Measurements from ENCODE around the gene DISP2.

The DISP2 gene

GRCh38 chr15:40325700-40326099 lies 32.3 kb upstream of the DISP2 start:
- no peak for TF ChIP-seq ZNF8 (CRISPR knock-in tag; IDR thresholded peaks at IDR 0.05)
- TF ChIP-seq ZNF70 (CRISPR knock-in tag; IDR thresholded peaks at IDR 0.05) = no peak
- TF ChIP-seq TSHZ2 (CRISPR knock-in tag; IDR thresholded peaks at IDR 0.05) = no peak
- TF ChIP-seq ISL1 (CRISPR knock-in tag; IDR thresholded peaks at IDR 0.05) = no peak
- no peak for TF ChIP-seq BACH2 (CRISPR knock-in tag; IDR thresholded peaks at IDR 0.05; ENCODE audit: borderline replicate concordance)
- no peak for TF ChIP-seq PPARA (CRISPR knock-in tag; IDR thresholded peaks at IDR 0.05; ENCODE audit: borderline replicate concordance)
- no peak for TF ChIP-seq SNAI2 (CRISPR knock-in tag; IDR thresholded peaks at IDR 0.05)
- no peak for TF ChIP-seq TCF4 (CRISPR knock-in tag; IDR thresholded peaks at IDR 0.05; ENCODE audit: borderline replicate concordance)
- TF ChIP-seq GLIS3 (CRISPR knock-in tag; IDR thresholded peaks at IDR 0.05) = no peak
- no peak for TF ChIP-seq ARNTL (CRISPR knock-in tag; IDR thresholded peaks at IDR 0.05; ENCODE audit: borderline replicate concordance, low read depth)
- TF ChIP-seq ZFP30 (CRISPR knock-in tag; IDR thresholded peaks at IDR 0.05) = no peak
- no peak for TF ChIP-seq CSRNP3 (CRISPR knock-in tag; IDR thresholded peaks at IDR 0.05)
- TF ChIP-seq OSR1 (CRISPR knock-in tag; IDR thresholded peaks at IDR 0.05) = no peak
- no peak for TF ChIP-seq ESRRG (CRISPR knock-in tag; IDR thresholded peaks at IDR 0.05)
- TF ChIP-seq TOX (CRISPR knock-in tag; IDR thresholded peaks at IDR 0.05; ENCODE audit: borderline replicate concordance) = no peak
- no peak for TF ChIP-seq CREB5 (CRISPR knock-in tag; IDR thresholded peaks at IDR 0.05; ENCODE audit: low read depth)
- ATAC-seq = no peak

- TF ChIP-seq ARNTL (CRISPR knock-in tag; IDR thresholded peaks at IDR 0.05; ENCODE audit: borderline replicate concordance, low read depth) (no peak), SNAI2 (CRISPR knock-in tag; IDR thresholded peaks at IDR 0.05) (no peak), ZC3H10 (CRISPR knock-in tag; IDR thresholded peaks at IDR 0.05) (no peak), PATZ1 (CRISPR knock-in tag; IDR thresholded peaks at IDR 0.05; ENCODE audit: borderline replicate concordance) (no peak), CREB5 (CRISPR knock-in tag; IDR thresholded peaks at IDR 0.05; ENCODE audit: low read depth) (no peak), PPARA (CRISPR knock-in tag; IDR thresholded peaks at IDR 0.05; ENCODE audit: borderline replicate concordance) (no peak), GLIS3 (CRISPR knock-in tag; IDR thresholded peaks at IDR 0.05) (no peak)
- no peak for ATAC-seq
Observed at GRCh38 chr15:40327457-40327856, 30.6 kb upstream of the DISP2 start.

- ATAC-seq = no peak; the same call in 2 of the 3 replicates
- TF ChIP-seq BACH2 (CRISPR knock-in tag; IDR thresholded peaks at IDR 0.05; ENCODE audit: borderline replicate concordance) = no peak
- no peak for TF ChIP-seq SNAI2 (CRISPR knock-in tag; IDR thresholded peaks at IDR 0.05)
- no peak for TF ChIP-seq POU6F1 (CRISPR knock-in tag; IDR thresholded peaks at IDR 0.05; ENCODE audit: borderline replicate concordance, low read depth)
- TF ChIP-seq CSDC2 (CRISPR knock-in tag; IDR thresholded peaks at IDR 0.05) = no peak
- TF ChIP-seq RARB (CRISPR knock-in tag; IDR thresholded peaks at IDR 0.05) = no peak
- TF ChIP-seq CREB5 (CRISPR knock-in tag; IDR thresholded peaks at IDR 0.05; ENCODE audit: low read depth) = no peak
- TF ChIP-seq ZFP30 (CRISPR knock-in tag; IDR thresholded peaks at IDR 0.05) = no peak
- TF ChIP-seq PPARA (CRISPR knock-in tag; IDR thresholded peaks at IDR 0.05; ENCODE audit: borderline replicate concordance) = no peak
- TF ChIP-seq ISL1 (CRISPR knock-in tag; IDR thresholded peaks at IDR 0.05) = no peak
- no peak for TF ChIP-seq TOX (CRISPR knock-in tag; IDR thresholded peaks at IDR 0.05; ENCODE audit: borderline replicate concordance)
- no peak for TF ChIP-seq ZNF565 (CRISPR knock-in tag; conservative IDR thresholded peaks at IDR 0.05; ENCODE audit: low read depth)
- TF ChIP-seq ZFP3 (CRISPR knock-in tag; IDR thresholded peaks at IDR 0.05) = no peak
- TF ChIP-seq ZNF70 (CRISPR knock-in tag; IDR thresholded peaks at IDR 0.05) = no peak
- no peak for TF ChIP-seq ZNF8 (CRISPR knock-in tag; IDR thresholded peaks at IDR 0.05)
- TF ChIP-seq TCF4 (CRISPR knock-in tag; IDR thresholded peaks at IDR 0.05; ENCODE audit: borderline replicate concordance) = no peak
- no peak for TF ChIP-seq CSRNP3 (CRISPR knock-in tag; IDR thresholded peaks at IDR 0.05)
- no peak for TF ChIP-seq OSR1 (CRISPR knock-in tag; IDR thresholded peaks at IDR 0.05)
- TF ChIP-seq GLIS3 (CRISPR knock-in tag; IDR thresholded peaks at IDR 0.05) = no peak
Observed at GRCh38 chr15:40328176-40328575, 29.8 kb upstream of the DISP2 start.

Measured in SK-N-SH treated with all-trans-retinoic acid at 6 μM for 48 hours (cell line).